Measurements from ENCODE around the gene MRC1. TPM values are rescaled to one million over a fixed set of nuclear protein-coding genes. Genes with fewer than 3 reads are reported as not detected.

MRC1 gene
- total RNA-seq, 1 experiment from 2014 or later: 0.05 TPM

GRCh38 chr10:17915181-17915580 is 106.0 kb downstream of the MRC1 start:
- Mint-ChIP-seq H3K9me3 (ENCODE audit: unreplicated experiment) (peaks cover 7% of the 10 kb centered on the region), H3K27me3 (ENCODE audit: insufficient read depth, unreplicated experiment) (peaks cover 10% of the 10 kb centered on the region), H3K4me1 (ENCODE audit: low read depth, unreplicated experiment) (no peaks in the 10 kb centered on the region), H3K36me3 (ENCODE audit: insufficient read depth, unreplicated experiment) (no peaks in the 10 kb centered on the region), H3K27ac (ENCODE audit: unreplicated experiment) (no peak overlapping the region), H3K4me3 (ENCODE audit: unreplicated experiment) (no peak overlapping the region)
- BruUV-seq (replicated peaks): no TSS peak
- Histone ChIP-seq H3K36me3 (ENCODE audit: control insufficient read depth, insufficient read depth, low read length) (no peaks in the 10 kb centered on the region), H3K4me1 (no peaks in the 10 kb centered on the region), H3K4me3 (ENCODE audit: low read depth, low read length) (no peak overlapping the region), H3K9me3 (no peaks in the 10 kb centered on the region), H3K27me3 (replicated peaks; ENCODE audit: control insufficient read depth, insufficient read depth, low read length) (no peaks in the 10 kb centered on the region)
- CTCF ChIA-PET: no interaction called here
- POLR2A ChIA-PET: no interaction called here
- intact Hi-C loops (cut with micrococcal nuclease; ENCODE audit: unreplicated experiment): loop anchor here (10.0 kb wide), 1 partner anchor 100 kb away; no protein-coding TSS in a partner anchor
- DNase-seq: no peak
- TF ChIP-seq CTCF (IDR thresholded peaks at IDR 0.05; ENCODE audit: insufficient read depth in 1 of 2, low read depth in 1 of 2, low read length in 1 of 2, severe bottlenecking in 1 of 2, unreplicated experiment in 1 of 2): no peak

GRCh38 chr10:17918187-17918903 is 109.2 kb downstream of the MRC1 start:
- Mint-ChIP-seq H3K4me1 (ENCODE audit: low read depth, unreplicated experiment) (no peaks in the 10 kb centered on the region), H3K4me3 (ENCODE audit: unreplicated experiment) (no peak overlapping the region), H3K36me3 (ENCODE audit: insufficient read depth, unreplicated experiment) (no peaks in the 10 kb centered on the region), H3K9me3 (ENCODE audit: unreplicated experiment) (peaks cover 11% of the 10 kb centered on the region), H3K27ac (ENCODE audit: unreplicated experiment) (no peak overlapping the region), H3K27me3 (ENCODE audit: insufficient read depth, unreplicated experiment) (peaks cover 13% of the 10 kb centered on the region)
- no peaks in the 10 kb centered on the region for H3K4me1 ChIP-seq
- no peak overlapping the region for H3K4me3 ChIP-seq (ENCODE audit: low read depth, low read length)
- no peaks in the 10 kb centered on the region for H3K9me3 ChIP-seq
- ChIA-PET CTCF (no interaction called here), POLR2A (interaction anchor here (0.5 kb wide), 1 partner anchor 34 kb away, joined by 4 read pairs; the partner anchor contains the start of gene SLC39A12)
- no peak for TF ChIP-seq CTCF (IDR thresholded peaks at IDR 0.05; ENCODE audit: insufficient read depth in 1 of 2, low read depth in 1 of 2, low read length in 1 of 2, severe bottlenecking in 1 of 2, unreplicated experiment in 1 of 2)
- no peaks in the 10 kb centered on the region for H3K27me3 ChIP-seq (replicated peaks; ENCODE audit: control insufficient read depth, insufficient read depth, low read length)
- BruUV-seq (replicated peaks): no TSS peak
- H3K36me3 ChIP-seq (ENCODE audit: control insufficient read depth, insufficient read depth, low read length): no peaks in the 10 kb centered on the region
- no peak for DNase-seq
- intact Hi-C loops (cut with micrococcal nuclease; ENCODE audit: unreplicated experiment): loop anchor here (10.0 kb wide), 1 partner anchor 96 kb away; no protein-coding TSS in a partner anchor

GRCh38 chr10:17921378-17921777 is 112.2 kb downstream of the MRC1 start:
- POLR2A ChIA-PET: no interaction called here
- H3K9me3 ChIP-seq: no peaks in the 10 kb centered on the region
- no peak overlapping the region for H3K4me3 ChIP-seq (ENCODE audit: low read depth, low read length)
- H3K36me3 ChIP-seq (ENCODE audit: control insufficient read depth, insufficient read depth, low read length): no peaks in the 10 kb centered on the region
- Mint-ChIP-seq H3K4me3 (ENCODE audit: unreplicated experiment) (no peak overlapping the region), H3K36me3 (ENCODE audit: insufficient read depth, unreplicated experiment) (no peaks in the 10 kb centered on the region), H3K27ac (ENCODE audit: unreplicated experiment) (no peak overlapping the region), H3K27me3 (ENCODE audit: insufficient read depth, unreplicated experiment) (peaks cover 13% of the 10 kb centered on the region), H3K4me1 (ENCODE audit: low read depth, unreplicated experiment) (no peaks in the 10 kb centered on the region), H3K9me3 (ENCODE audit: unreplicated experiment) (peaks cover 11% of the 10 kb centered on the region)
- TF ChIP-seq CTCF (IDR thresholded peaks at IDR 0.05; ENCODE audit: insufficient read depth in 1 of 2, low read depth in 1 of 2, low read length in 1 of 2, severe bottlenecking in 1 of 2, unreplicated experiment in 1 of 2): no peak
- no TSS peak for BruUV-seq (replicated peaks)
- H3K27me3 ChIP-seq (replicated peaks; ENCODE audit: control insufficient read depth, insufficient read depth, low read length): no peaks in the 10 kb centered on the region; the same call in 1 of the 2 replicates
- intact Hi-C loops (cut with micrococcal nuclease; ENCODE audit: unreplicated experiment): no loop called here
- no peaks in the 10 kb centered on the region for H3K4me1 ChIP-seq
- DNase-seq: no peak
- CTCF ChIA-PET: no interaction called here
